Endothelial cell (in vitro differentiated cells): Measurements from ENCODE around the gene BNC2. TPM values are rescaled to one million over a fixed set of nuclear protein-coding genes. Genes with fewer than 3 reads are reported as not detected.

ENCODE experiments used
- DNase-seq: peaks from one replicate; pipeline ENCODE4 v3.0.0; 2021; ENCODE audit warnings: low spot score
- H3K27ac Mint-ChIP-seq: one replicate; pipeline ENCODE4 v1.8.0; 2021; ENCODE audit warnings: mixed read lengths, inconsistent platforms; ENCODE audit not compliant: unreplicated experiment
- H3K27me3 Mint-ChIP-seq: one replicate; pipeline ENCODE4 v1.8.0; 2021; ENCODE audit warnings: mild to moderate bottlenecking, moderate library complexity, mixed read lengths, inconsistent platforms; ENCODE audit not compliant: unreplicated experiment
- H3K36me3 Mint-ChIP-seq: one replicate; pipeline ENCODE4 v1.8.0; 2021; ENCODE audit warnings: mild to moderate bottlenecking, low read depth, mixed read lengths, inconsistent platforms; ENCODE audit not compliant: unreplicated experiment
- H3K4me1 Mint-ChIP-seq: one replicate; pipeline ENCODE4 v1.8.0; 2021; ENCODE audit warnings: mild to moderate bottlenecking, mixed read lengths, inconsistent platforms; ENCODE audit not compliant: unreplicated experiment
- H3K4me3 Mint-ChIP-seq: one replicate; pipeline ENCODE4 v1.8.0; 2021; ENCODE audit warnings: mild to moderate bottlenecking, mixed read lengths, inconsistent platforms; ENCODE audit not compliant: unreplicated experiment
- H3K9me3 Mint-ChIP-seq: one replicate; pipeline ENCODE4 v1.8.0; 2021; ENCODE audit warnings: mixed read lengths, inconsistent platforms; ENCODE audit not compliant: unreplicated experiment
- CTCF ChIP-seq: fragments of 200-600 bp; sonication (generic); IDR thresholded peaks from one replicate; pipeline ENCODE4 v1.5.0; 2021; ENCODE audit warnings: antibody characterized with exemption; ENCODE audit not compliant: unreplicated experiment
- total RNA-seq: library from RNA; stranded (reverse); fragmentation: NEBNext Ultra II Directional; extraction: Animal tissue kit (Norgen Biotek cat#: 25700); gene quantifications from one replicate; pipeline ENCODE4 v1.2.1, GENCODE V29; 2021; ENCODE audit not compliant: unreplicated experiment

Gene BNC2
- total RNA-seq, 1 donor from 2014 or later: 20.1 TPM

GRCh38 chr9:16510482-16510881 lies 360.0 kb downstream of the BNC2 start:
- Mint-ChIP-seq H3K36me3 (no peaks in the 10 kb centered on the region), H3K27ac (peak overlapping the region; percentile 79), H3K27me3 (no peaks in the 10 kb centered on the region), H3K4me3 (no peak overlapping the region), H3K4me1 (peaks cover 27% of the 10 kb centered on the region), H3K9me3 (no peaks in the 10 kb centered on the region)
- TF ChIP-seq CTCF: no peak
- DNase-seq: no peak

GRCh38 chr9:16509997-16510396 lies 360.5 kb downstream of the BNC2 start:
- Mint-ChIP-seq H3K9me3 (no peaks in the 10 kb centered on the region), H3K4me3 (no peak overlapping the region)

GRCh38 chr9:16505199-16505598 lies 365.3 kb downstream of the BNC2 start:
- no peak overlapping the region for H3K4me3 Mint-ChIP-seq
- H3K27ac Mint-ChIP-seq: no peak overlapping the region
- H3K4me1 Mint-ChIP-seq: peaks cover 7% of the 10 kb centered on the region
- no peak for DNase-seq
- H3K9me3 Mint-ChIP-seq: no peaks in the 10 kb centered on the region
- no peaks in the 10 kb centered on the region for H3K27me3 Mint-ChIP-seq
- no peak for TF ChIP-seq CTCF
- no peaks in the 10 kb centered on the region for H3K36me3 Mint-ChIP-seq

More at GRCh38 chr9:16509997-16510396, 360.5 kb downstream of the BNC2 start:
- no peak for DNase-seq
- Mint-ChIP-seq H3K27ac (peak overlapping the region; percentile 79), H3K27me3 (no peaks in the 10 kb centered on the region), H3K4me1 (peaks cover 24% of the 10 kb centered on the region), H3K36me3 (no peaks in the 10 kb centered on the region)
- no peak for TF ChIP-seq CTCF

- H3K27ac Mint-ChIP-seq: no peak overlapping the region
These were observed 368.7 kb downstream of the BNC2 start for GRCh38 chr9:16501726-16502125.

GRCh38 chr9:16501141-16501540 lies 369.3 kb downstream of the BNC2 start:
- TF ChIP-seq CTCF: no peak
- H3K9me3 Mint-ChIP-seq: no peaks in the 10 kb centered on the region

More at GRCh38 chr9:16501726-16502125, 368.7 kb downstream of the BNC2 start:
- DNase-seq: no peak
- TF ChIP-seq CTCF: no peak
- Mint-ChIP-seq H3K27me3 (peaks cover 2% of the 10 kb centered on the region), H3K36me3 (no peaks in the 10 kb centered on the region), H3K4me1 (no peaks in the 10 kb centered on the region), H3K9me3 (no peaks in the 10 kb centered on the region), H3K4me3 (no peak overlapping the region)

More at GRCh38 chr9:16501141-16501540, 369.3 kb downstream of the BNC2 start:
- no peak overlapping the region for H3K4me3 Mint-ChIP-seq
- no peaks in the 10 kb centered on the region for H3K36me3 Mint-ChIP-seq
- peaks cover 2% of the 10 kb centered on the region for H3K27me3 Mint-ChIP-seq
- H3K4me1 Mint-ChIP-seq: no peaks in the 10 kb centered on the region
- no peak for DNase-seq
- H3K27ac Mint-ChIP-seq: no peak overlapping the region
